PC-9 (cell line): Measurements from ENCODE around the gene OR51T1.

Experiments used
- CTCF ChIP-seq: fragments of 200-600 bp; sonication (generic); conservative IDR thresholded peaks from 2 replicates; pipeline ENCODE4 v1.6.1; 2017; ENCODE audit warnings: mixed run types, antibody characterized with exemption, mild to moderate bottlenecking, moderate library complexity
- EZH2 ChIP-seq: fragments of 200-600 bp; sonication (generic); IDR thresholded peaks from 2 replicates; pipeline ENCODE4 v1.8.0; 2017; ENCODE audit warnings: antibody characterized with exemption, low read depth

- no peak for TF ChIP-seq CTCF
- TF ChIP-seq EZH2: no peak
Measured at GRCh38 chr11:4926608-4927007, 44.9 kb downstream of the OR51T1 start.
